Measurements from ENCODE around the gene KCNF1.

DNA sequence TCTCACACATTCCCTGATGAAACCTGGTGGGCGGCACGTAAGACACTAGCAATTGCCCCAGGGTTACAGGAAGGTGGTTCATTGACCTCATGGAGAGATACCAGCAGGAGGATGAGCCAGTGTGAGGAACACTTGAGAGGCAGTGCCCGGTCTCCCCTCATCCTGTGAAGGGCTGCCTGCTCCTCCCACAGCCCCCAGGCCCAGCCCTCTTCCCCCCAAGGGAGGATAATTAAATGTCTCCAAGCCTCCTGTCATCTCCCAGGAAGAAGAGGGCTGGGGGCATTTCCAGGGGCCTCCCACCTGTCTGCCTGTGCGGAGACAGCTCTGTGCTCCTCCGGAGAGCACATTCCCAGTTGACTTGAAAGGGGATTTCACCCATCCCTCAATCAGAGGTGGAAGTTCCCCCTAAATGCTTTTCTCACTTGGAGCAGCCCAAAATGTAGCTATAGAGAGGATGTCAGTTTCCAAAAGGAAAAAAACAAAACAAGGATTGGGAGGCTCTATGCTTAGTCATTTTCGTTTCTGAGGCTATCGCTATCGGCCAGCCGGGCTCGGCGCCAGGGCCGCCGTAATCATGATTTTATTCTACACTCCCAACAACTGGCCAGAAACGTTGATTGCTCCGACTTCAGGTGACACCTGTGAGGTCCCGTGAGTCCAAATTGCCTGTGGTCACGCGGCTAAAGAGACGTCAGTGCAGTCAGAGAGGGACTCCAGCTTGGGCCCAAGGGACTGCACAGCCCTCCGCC lies 7.1 kb downstream of the KCNF1 start:
- TF ChIP-seq, protein P1, sequence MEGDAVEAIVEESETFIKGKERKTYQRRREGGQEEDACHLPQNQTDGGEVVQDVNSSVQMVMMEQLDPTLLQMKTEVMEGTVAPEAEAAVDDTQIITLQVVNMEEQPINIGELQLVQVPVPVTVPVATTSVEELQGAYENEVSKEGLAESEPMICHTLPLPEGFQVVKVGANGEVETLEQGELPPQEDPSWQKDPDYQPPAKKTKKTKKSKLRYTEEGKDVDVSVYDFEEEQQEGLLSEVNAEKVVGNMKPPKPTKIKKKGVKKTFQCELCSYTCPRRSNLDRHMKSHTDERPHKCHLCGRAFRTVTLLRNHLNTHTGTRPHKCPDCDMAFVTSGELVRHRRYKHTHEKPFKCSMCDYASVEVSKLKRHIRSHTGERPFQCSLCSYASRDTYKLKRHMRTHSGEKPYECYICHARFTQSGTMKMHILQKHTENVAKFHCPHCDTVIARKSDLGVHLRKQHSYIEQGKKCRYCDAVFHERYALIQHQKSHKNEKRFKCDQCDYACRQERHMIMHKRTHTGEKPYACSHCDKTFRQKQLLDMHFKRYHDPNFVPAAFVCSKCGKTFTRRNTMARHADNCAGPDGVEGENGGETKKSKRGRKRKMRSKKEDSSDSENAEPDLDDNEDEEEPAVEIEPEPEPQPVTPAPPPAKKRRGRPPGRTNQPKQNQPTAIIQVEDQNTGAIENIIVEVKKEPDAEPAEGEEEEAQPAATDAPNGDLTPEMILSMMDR (conservative IDR thresholded peaks at IDR 0.05; ENCODE audit: low read length): no peak
- no peak for TF ChIP-seq EZH2phosphoT487 (IDR thresholded peaks at IDR 0.05; ENCODE audit: borderline replicate concordance, low read depth, low read length)

Data from OCI-LY7 (cell line).